GM15510 (cell line): Measurements from ENCODE around the gene IL21R.

ENCODE experiments used
- POLR2A ChIP-seq: IDR thresholded peaks from 3 replicates; pipeline ENCODE4 v1.6.1; 2011; ENCODE audit warnings: borderline replicate concordance; ENCODE audit not compliant: insufficient read length; ENCODE audit errors: extremely low read depth

Gene IL21R

DNA sequence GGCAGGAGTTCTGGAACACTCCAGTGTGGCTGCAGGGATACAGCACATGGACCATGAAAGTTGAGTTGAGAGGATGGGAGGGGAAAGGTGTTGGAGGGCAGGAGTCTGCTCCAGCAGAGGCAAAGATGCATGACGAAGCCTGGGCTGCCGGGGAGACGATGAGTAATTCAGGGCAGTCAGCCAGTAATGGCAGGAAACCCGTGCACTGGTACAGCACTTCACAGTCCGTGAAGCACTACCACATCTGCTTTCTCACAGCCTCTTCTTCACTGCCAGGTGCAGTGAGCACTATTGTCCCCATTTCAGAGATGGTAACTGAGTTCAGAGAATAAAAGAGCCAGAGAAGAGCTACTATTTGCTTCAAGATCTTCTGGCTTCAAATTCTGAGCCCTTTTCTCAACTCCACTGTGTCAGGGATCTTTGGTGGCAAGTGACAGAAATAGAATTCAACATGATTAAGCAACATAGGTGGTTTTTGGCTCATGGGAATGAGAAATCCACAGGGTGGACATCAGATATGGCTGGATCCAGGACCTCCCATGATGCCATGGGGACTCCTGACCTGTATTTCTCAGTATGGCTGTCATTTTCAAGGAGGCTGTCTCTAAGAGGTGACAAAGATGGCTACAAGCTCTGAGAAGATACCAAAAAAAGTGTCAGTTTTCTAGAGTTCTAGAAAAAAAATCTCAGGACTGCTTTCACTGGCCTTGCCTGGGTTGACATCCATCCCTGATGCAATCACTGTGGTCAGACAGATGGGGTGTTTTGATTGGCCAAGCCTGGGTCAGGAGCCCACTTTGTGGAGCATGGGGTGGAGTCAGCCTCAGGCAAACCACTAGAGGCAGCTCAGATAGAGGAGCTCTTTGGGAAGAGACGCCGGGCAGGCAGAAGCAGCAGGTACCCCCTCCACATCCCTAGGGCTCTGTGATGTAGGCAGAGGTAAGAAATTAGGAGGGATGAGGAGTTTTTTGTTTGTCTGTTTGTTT lies 24.7 kb downstream of the IL21R start:
- TF ChIP-seq POLR2A = peak; percentile 93

DNA sequence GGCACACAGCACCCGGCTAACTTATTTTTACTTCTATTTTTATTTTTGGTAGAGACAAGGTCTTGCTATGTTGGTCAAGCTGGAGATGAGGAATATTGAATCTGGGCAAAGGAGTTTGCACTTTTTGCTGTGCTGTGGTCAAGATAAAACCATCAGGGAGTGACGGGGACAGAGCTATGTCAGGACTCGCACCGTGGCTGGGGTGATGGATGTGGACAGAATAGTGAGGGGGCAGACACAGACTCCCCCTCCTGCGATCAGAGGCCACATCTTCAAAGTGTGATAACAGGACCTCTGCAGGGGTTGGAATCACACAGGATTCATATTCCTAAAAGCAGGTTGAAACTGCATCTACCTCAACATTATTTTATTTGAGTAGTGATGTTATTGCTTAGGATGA lies 25.6 kb downstream of the IL21R start:
- no peak for TF ChIP-seq POLR2A

DNA sequence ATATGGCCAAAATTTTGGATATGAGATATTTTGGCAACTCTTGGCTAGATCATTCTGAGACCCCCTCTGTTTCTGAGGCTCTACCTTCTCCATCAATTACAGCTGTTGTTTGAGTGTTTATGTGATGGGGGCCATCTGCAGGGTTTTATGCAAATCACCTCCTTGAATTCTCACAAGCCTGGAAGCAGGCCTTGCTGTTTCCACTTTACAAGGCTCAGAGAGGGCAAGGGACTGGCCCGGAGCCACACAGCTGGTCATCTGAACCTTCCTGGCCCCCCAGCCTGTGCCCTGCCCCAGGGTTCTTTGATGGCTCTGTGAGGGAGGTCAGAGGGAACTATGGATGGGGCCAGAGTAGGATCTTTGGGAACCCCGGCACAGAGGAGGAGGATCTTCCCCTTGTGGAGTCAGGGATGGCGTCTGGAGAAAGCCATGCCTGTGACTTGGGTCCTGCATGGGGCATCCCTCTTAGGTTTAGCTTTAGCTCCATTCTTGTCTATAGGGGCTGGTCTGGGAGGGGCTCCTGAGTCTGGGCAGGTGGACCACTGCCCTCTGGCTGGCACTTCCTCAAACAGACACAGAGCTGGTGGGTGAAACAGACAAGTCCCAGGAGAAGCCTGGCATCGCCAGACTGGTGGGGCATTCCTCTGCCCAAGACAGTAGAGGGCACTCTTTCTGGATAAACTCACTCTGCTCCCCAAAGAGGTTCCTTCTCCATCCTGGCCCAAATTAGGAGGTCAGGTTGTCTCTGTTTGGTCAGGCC lies 26.2 kb downstream of the IL21R start:
- TF ChIP-seq POLR2A = no peak

DNA sequence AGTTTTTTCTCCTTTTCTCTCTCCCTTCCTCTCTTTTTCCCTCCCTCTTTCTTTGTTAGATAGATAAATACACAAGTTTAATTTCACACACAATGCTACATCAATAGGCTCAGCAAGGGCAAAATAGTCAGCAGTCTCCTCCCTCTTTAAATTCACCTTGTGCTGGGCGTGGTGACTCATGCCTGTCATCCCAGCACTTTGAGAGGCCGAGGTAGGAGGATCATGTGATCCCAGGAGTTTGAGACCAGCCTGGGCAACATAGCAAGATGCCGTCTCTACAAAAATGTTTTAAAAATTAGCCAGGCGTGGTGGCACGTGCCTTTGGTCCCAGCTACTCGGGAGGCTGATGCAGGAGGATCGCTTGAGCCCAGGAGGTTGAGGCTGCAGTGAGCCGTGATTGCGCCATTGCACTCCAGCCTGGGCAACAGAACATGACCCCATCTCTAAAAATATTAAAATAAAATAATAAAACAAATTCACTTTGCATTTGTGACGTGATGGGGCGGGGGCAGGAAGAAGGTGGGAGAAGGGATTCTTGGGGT lies 27.4 kb downstream of the IL21R start:
- TF ChIP-seq POLR2A = no peak

DNA sequence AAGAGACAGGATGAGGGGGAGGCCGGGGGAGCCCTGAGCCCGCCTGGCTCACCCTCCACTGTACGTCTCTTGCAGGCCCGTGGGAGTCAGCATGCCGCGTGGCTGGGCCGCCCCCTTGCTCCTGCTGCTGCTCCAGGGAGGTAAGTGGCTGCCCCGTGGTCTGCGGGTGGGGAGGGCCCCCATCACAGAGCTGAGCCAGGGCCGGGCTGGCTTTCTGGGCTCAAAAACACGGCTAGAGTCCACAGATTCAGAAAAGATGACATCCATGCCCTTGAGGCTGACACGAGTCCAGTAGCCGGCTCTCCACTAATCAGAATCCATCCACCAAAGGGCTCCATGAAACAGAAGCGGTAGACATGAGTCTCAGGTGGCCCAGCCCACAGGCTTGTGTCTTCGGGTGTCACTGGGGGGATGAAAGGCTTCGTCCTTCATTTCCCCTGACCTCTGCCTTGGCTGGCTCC lies 28.0 kb downstream of the IL21R start:
- TF ChIP-seq POLR2A = peak; percentile 28

DNA sequence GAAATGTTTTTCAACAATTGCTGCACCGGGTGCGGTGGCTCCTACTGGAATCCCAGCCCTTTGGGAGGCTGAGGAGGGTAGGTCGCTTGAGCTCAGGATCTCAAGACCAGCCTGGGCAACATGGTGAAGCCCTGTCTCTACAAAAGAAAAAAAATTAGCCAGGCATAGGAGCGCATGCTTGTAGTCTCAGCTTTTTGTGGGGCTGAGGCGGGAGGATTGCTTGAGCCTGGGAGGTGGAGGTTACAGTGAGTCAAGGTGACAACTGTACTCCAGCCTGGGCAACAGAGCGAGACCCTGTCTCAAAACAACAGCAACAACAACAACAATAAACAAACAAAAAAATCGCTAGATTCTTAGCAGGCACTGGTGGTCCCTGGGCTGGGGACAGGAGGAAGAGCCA lies 28.5 kb downstream of the IL21R start:
- TF ChIP-seq POLR2A = no peak

DNA sequence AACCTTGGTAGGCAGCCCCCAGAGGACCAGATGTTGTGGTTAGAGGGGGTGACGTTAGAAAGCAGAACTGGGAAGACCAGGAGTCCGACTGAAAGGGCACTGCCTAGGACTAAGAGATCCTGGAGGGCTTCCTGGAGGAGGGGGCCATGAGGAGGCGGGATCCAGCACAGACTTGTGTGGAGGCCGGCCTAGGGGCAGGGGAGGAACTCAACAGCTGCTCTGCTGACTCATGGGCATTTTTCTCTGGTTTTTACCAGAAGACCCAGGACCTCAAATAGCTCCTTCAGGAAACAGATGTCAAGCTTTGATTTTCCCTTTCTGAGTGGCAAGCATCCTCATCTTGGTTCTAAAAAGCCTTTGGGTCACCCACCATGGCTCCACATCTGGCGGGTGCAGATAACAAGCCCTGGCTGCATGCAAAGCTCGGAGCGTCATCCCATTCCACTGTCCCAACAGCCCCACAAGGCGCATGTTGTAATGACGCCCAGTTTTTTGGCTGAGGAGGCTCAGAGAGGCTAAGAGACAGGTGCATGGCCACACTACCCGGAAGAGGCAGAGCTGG lies 29.0 kb downstream of the IL21R start:
- TF ChIP-seq POLR2A = no peak

DNA sequence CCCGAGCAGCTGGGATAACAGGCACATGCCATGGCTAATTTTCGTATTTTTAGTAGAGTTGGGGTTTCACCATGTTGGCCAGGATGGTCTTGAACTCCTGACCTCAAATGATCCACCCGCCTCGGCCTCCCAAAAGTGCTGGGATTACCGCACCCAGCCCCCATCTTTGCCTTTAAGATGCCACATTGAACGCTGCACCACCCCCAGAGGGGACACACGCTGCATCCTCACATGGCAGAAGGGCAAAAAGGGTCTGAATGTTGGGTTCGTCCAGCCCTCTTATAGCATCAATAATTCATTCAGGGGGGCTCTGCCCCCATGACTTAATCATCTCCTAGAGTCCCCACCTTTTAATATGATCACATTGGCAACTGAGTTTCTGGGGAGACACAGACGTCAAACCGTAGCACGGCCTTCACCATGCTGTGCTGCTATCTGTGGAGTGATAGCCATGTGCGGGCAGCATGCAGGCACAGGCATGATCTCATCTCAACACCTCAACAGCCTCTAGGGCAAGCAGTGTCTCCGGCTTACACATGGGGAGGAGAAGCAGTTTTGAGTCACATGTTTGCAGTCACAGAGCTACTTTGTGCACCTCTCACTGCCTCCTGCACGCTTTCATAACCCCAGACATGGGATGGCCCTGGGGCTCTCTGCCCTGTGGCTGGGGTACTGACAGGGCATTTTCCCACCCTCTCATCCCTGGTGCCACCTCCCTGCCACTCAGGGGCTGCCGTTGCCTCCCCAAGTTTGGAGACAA lies 30.0 kb downstream of the IL21R start:
- peak; percentile 15 for TF ChIP-seq POLR2A

DNA sequence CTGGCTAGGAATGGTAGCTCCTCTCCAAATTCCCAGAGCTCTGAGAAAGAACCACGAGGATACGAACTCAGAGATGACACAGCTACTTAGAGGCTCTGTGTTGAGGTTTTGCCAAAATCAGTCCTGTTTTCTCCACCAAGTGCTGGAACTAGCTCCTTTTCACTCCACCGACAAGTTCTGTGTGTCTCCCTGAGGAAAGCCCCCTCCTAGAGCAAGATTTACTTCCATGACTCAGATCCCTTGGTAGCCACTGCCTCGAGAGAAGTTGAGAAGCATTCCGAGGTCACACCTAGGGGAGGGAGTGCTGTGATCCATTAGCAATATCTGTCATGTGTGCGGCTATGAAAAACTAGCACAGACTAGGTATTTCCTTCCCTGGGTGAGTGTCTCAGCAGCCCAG lies 30.6 kb downstream of the IL21R start:
- no peak for TF ChIP-seq POLR2A

DNA sequence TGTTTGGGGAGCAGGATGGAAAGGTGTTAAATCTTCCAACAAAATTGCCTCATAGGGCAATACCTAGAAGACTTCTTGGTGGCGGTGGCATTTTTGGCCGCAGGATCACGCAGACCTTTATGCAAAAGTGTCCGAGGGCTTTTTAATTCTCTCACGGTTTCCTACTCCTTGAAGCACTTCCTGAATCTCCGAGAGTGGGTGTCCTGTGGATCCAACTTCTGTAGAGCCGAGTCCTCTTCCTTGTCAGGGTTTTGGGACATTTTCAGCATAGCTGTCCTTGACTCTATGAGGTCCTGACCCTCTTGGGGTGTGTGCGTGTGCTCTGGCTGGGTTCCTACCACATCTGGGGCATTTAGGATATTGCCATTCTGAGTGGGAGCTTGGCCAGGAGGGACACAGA lies 31.7 kb downstream of the IL21R start:
- no peak for TF ChIP-seq POLR2A

DNA sequence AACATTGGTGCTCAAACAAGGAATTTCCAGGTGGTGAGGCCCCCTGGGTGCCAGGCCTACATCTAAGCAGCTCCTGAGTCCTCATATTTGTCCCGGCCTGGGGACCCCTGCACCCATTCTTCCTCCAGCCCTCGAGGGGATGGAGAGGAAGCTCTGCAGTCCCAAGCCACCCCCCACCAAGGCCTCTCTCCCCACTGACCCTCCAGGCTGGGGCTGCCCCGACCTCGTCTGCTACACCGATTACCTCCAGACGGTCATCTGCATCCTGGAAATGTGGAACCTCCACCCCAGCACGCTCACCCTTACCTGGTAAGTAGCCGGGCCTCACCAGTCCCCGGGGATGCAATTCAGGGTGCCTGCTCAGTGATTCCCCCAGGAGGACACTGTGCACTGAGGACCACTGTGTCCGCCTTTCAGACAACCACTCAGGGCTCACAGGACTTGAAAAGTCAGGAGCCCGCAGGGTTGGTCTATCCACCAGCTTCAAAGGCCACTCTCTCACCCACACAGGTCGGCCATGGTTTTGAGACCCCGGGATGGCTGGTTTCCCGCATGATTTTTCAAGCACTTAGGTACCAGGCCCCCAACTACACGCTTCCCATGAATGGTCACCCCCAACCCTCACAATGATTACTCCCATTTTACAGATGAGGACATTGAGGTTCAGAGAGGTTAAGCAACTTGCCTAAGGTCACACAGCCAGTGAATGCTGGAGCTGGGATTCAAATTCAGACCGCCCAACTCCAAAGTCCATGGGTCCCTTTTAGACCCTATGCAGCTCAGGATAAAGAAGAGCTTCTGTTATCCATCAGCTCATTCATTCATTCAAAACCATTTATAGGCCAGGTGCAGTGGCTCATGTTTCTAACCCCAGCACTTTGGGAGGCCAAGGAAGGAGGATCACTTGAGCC lies 32.4 kb downstream of the IL21R start:
- TF ChIP-seq POLR2A = no peak

DNA sequence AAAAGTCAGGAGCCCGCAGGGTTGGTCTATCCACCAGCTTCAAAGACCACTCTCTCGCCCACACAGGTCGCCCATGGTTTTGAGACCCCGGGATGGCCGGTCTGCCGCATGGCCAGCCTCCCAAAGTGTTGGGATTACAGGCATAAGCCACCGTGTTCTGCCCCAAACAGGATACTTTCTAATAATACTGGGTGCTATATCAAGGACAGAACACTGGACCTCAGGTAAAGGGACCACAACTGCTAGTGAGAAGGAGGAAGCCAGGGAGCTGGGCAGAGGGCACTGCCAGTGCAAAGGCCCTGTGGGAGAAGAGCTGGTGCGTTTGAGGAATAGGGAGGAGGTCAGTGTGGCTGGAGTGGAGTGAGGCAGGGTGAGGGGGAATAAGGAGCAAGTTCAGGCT lies 34.1 kb downstream of the IL21R start:
- no peak for TF ChIP-seq POLR2A

DNA sequence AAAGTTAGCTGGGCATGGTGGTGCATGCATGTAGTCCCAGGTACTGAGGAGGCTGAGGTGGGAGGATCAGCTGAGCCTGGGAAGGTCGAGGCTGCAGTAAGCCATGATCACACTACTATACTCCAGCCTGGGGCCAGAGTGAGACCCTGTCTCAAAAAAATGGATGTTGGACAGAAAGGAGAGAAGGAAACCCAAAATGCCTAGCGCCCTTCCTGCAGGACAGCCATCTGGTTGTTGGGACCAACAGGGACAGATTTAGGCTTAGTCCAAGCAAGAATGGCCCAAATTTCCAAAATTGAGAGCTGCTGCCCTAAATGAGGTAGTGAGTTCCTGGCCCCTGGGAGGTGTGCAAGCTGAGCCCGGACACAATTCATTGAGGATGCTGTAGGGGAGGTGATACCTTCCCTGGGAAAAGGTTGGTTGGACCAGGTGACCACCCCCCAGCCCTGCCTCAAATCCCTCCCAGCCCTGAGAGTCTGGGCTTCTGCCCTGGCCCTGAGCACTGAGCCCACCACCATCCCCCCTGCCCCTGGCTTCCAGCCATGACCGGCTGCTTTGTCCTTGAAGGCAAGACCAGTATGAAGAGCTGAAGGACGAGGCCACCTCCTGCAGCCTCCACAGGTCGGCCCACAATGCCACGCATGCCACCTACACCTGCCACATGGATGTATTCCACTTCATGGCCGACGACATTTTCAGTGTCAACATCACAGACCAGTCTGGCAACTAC lies 35.1 kb downstream of the IL21R start:
- peak; percentile 12 for TF ChIP-seq POLR2A
